ENCODE measurements around the gene DNTT.
"Not testable (repeated sequence)": the region's sequence is repeated elsewhere in the genome, so short reads cannot be mapped to it uniquely, and the experiment has no call there.

DNTT gene

GRCh38 chr10:96276831-96277230, 27.4 kb upstream of the DNTT start:
- no peak for DNase-seq

GRCh38 chr10:96279191-96279641, 25.0 kb upstream of the DNTT start:
- no peak for DNase-seq

DNA sequence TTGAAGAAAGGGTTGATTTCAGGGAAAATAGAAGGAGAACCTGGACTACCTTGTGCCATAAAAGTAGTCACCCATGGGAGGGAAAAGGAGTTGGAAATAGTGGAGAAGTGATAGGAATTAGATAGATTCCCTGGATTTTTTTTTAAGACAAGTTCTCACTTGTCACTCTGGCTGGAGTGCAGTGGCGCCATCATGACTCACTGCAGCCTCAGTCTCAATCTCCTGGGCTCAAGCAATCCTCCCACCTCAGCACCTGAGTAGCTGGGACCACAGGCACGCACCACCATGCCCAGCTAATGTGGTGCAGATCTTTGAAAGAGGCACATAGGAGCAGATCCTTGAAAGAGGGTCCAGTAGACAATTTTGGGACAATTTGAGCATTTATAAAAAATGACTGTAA, 23.4 kb upstream of the DNTT start:
- no peak for DNase-seq

DNA sequence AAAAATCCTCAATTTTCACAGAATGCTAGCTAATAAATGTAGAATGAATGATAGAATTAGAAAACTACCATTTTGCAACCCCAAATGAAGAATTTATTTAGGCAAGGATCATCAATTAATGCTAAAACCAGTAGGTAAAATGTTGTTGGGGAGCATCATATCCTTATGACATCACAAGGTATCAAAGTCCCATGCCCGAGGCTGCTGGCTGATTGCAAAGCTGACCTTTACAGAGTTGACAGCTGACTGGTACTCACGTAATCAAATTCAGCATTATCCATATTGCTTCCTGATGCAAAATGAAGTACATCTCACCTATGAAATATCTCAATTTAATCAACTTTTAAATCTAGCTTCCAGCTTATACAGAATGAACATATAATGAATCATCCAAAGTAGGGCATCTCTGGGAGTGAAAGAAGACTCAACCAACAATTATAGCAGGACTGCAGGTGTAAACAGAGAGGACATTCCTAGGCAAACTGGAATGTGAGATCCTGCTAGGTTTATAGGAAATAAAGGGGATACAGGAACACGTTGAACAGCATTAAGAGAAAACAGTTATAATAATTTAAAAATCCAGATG, 22.7 kb upstream of the DNTT start:
- DNase-seq: no peak

DNA sequence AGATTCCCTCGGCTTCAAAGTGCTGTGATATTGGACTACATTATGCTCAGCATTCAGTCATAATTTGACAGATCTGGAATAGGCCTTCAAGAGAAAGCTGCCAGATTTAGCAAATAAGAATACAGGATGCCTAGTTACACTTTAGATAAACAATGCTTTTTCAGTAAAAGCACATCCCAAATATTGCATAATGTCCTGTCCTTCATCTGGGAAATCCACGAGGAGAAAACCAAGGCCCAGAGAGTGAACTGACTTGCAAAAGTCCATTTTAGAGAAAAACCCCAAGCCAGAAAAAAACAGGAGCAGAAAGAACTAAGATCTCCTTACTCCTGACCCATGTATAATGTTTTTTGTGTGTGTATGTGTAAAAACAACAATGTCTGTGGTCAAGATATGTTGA, 20.9 kb upstream of the DNTT start:
- DNase-seq: no peak

DNA sequence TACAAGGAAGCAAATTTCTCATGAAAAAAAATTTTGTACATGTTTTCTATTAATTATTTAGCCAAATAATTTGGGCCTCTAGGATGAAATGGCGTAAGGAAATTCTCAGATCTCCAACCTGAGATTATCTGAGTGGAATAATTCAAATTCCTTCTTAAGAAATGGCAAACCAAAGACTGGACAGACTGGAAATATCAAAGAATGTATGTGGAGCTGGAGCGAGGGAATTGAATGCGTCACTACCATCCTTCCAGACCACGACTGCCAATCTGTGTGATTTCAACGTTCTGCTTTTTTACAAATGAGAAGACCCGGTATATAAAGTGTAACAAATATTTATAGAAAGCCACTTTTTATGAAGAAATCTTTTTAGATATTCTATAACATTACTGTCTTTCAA, 20.5 kb upstream of the DNTT start:
- no peak for DNase-seq

DNA sequence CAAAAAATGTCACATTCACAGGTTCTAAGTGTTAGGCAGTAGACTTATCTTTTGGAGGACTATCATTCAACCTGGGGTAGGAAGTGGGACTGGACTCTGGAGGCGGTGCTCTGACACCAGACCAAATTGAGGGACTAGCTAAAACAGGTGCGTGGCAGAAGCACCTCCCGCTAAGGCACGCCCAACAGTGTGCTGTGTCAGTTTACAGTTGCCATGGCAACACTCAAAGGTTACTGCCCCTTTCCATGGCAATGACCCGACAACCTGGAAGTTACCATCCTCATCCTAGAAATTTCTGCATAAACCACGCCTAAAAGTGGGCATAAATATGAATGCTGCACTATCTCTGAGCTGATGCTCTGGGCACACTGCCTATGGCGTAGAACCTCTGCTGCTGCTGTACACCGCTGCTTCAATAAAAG, 18.9 kb upstream of the DNTT start:
- no peak for DNase-seq

DNA sequence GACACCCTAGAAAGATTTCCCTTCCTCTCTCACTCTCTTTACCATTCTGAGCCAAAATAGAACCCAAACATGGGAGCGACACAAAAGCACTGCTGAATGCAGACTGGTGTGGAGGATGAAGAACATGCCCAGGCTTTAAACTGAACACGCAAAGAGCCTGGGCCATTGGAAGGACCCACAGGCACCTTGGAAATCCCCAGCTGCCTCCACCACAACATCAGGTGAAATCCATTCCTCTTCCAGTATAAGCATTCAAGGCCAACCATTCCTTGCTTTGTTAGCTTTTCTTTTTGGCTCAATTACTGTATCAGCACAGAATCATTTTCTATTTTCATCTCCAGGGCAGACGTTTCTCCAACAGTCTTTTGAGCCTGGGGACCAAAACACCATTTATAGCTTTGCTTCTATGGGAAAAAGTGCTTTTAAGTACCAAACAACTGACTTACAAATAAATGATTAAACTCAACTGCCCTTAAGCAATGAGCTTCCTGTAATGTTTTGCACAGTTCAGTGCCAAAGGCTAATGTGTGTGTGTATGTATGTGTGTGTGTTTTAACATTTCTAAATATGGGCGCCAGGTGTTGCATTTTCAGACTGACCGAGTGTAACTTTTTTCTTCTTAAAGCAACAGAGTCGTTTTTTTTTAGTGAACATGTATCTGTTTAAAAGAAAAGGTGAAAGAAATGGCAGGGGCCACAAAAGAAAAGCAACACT, 16.7 kb upstream of the DNTT start:
- peak in 1 of 5 experiments; percentile 46 for DNase-seq

- DNase-seq: no peak
Measured at GRCh38 chr10:96288151-96288621, 16.0 kb upstream of the DNTT start.

GRCh38 chr10:96289218-96289910, 14.9 kb upstream of the DNTT start:
- DNase-seq: no peak

DNA sequence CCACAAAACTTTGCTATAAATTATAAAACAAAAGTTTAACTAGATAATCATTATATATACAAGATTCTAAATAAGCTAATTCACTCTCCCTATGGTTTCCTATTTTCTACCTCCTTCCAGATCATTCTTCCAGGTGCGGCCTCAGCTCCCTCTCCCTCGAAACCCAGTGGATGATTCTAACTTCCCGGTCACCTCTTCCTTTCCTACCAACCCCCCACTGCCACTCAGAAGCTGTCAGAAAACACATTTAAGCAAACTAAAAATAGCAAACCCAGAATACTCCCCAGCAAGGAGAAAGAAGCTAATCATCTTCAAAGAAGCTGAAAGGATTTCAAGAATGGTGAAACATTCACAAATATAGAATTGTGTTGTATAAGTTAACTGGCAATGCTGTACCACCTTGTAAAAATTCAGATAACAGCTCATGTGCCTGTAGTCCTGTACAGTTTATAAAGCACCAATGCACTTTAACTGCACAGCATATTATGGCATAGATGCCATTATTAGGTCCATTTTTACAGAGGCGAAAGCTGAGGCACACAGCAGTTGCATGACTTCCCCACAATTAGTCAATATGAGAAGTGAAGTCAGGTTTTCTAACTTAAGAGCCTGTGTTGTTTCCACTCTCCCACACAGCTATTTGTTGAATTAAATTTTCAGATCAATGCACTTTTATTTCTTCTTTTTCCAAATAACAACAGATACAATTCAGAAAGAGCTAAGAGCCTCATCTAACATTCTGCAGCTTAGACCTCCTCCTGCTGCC, 13.7 kb upstream of the DNTT start:
- DNase-seq: no peak

DNA sequence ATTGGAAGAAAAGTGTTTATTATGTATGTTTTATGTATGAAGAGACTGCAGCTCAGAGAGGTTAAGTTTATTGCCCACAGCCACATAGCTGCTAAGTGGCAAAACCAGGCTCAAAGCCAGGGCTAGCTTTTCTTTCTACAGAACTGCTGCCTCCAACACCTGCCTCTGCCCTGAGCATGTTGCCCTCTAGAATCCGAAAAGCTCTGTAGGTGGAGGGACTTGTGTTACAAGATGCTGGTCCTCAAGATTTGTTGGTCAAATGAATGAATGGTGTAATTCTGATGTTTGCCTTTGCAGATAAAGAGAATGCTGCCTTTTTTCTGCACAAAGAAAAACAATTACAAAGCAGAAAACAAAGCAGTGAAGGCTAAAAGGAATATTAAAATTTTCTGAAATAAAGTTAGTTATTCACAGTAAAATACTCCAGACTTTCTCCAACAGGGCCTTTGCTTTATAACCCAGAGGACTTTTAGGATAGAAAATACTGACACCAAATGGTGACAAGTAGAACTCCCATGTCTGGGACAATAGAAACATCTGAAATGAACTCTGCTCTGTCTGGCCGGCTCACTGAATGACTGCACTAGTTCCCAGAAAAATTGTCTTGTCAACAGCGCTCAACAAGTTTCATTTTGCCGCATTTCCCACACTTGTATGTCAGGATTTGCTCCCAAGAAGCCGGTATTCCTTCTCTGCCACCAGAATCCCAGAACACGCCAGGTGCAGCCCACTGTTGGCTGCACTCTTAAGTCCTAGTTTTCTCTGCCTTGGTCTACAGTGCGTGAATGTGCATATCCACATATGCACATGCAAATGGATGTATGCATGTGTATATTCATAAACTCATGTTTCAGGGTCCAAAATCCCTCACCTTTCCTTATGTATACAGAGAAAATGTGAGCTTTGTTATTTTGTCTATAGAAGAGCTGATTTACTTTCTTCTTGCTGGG, 11.0 kb upstream of the DNTT start:
- peak in 1 of 5 experiments; percentile 33 for DNase-seq

DNA sequence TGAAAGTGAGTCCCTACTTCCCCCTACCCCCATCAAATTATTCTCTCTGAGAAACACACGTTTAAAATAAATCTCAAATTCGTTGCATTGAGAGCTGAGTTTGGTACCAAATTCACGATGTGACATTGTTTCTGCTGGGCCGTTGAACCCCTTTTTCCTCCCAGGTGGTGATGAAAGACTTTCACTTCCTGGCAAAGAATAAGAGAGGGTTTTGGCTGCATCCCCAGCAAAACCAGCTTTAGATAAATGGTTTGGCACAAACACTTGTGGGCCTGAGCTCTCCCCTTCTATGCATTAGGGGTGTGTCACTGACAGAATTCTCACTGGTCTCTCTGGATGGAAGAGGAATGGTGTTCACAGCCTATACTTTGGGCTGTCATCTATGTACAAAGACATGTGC, 8.8 kb upstream of the DNTT start:
- DNase-seq: no peak

- DNase-seq: no peak
Measured at GRCh38 chr10:96297486-96297885, 6.7 kb upstream of the DNTT start.

DNA sequence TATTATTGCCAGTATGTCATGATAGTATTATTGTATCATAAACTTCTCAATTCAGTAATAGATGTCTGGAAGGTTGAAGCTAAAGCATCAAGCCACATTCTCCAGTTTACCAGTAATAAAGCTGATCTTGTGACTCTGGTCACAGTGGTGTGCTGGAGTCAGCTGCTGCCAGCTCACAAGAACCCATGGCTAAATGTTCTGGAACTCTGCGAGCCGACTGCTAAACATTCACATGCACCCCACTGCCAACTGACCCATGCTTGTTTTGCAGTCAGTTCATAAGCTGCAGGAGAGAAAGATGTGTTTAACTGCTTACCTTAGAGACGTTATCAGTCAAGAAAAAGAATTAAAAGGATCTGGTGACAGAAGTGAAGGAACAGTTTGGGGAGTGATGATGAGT, 5.9 kb upstream of the DNTT start:
- DNase-seq: no peak

GRCh38 chr10:96299383-96299782, 4.9 kb upstream of the DNTT start:
- peak in 1 of 5 experiments; percentile 17 for DNase-seq

GRCh38 chr10:96301616-96302015, 2.6 kb upstream of the DNTT start:
- DNase-seq: no peak

- DNase-seq: no peak
Measured at GRCh38 chr10:96305019-96305418, 785 bp downstream of the DNTT start.

- no peak for DNase-seq
Measured at GRCh38 chr10:96306516-96306915, 2.3 kb downstream of the DNTT start.

DNA sequence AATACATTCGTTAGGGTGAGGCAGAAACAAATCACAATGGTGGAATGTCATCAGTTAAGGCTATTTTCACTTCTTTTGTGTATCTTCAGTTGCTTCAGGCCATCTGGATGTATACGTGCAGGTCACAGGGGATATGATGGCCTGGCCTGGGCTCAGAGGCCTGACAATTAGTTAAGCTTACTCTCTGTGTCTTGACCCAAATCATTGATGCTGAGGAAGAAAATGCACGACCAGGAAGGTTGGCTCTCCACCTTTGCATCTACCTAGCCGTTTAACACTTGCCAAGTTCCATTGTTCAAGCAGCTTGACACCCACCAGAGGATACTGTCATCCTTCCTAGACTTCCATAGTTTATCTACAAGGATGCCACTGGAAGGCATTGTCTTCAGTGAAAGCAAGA, 4.6 kb downstream of the DNTT start:
- DNase-seq: not testable (repeated sequence)

GRCh38 chr10:96309628-96310320, 5.5 kb downstream of the DNTT start:
- no peak for DNase-seq
